ENCODE measurements around the gene HIPK4.

Gene HIPK4

DNA sequence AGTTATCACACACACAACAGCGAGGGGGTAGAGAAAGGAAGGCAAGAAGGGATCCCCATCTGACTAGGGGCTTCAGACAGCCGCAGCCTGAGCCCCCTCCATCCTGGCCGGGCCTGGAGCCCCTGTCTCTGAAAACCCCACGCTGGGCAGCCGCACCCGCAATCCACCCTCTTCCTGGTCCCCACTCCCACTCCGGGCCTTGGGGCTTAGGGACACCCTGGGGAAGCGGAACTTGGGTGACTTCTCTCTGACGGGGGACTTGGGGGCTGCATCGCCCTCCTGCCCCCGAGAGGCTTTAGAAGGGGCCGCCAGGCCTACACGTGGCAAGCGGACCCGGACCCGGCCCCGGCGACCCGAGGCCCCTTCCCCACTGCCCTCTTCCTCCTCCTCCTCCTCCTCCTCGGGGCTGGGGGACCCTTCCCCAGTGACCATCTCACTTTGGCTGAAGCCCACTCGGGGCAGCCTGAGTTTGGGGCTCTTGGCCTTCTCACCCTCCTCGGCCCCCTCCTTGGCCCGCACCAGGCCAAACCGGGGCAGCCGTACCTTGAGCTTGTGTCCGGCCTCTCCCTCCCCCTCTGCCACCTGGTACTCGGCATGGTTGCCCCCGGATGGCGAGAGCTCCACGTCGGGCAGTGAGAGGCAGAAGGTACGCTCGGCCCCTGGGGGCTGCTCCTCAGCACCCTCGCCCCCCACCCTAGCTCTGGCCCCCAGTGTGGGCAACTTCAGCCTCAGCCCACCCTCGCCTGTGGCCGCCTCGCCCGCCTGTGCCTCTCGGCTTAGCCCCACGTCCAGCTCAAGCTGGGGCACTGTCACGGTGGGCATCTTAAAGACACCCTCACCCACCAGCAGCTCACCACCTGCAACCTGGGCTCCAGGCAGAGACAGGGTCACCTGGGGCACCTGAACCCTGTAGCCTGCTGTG, 4.2 kb upstream of the HIPK4 start:
- no peaks in the 10 kb centered on the region for H3K9me3 ChIP-seq (ENCODE audit: control insufficient read depth, insufficient read depth, low read length)
- peaks cover 3% of the 10 kb centered on the region; the same call in 1 of the 2 replicates for H3K4me1 ChIP-seq (ENCODE audit: insufficient read depth, low read length)
- H3K36me3 ChIP-seq (ENCODE audit: insufficient read depth, low read length) = no peaks in the 10 kb centered on the region
- no peak overlapping the region for H3K9ac ChIP-seq (ENCODE audit: low read depth, low read length)

DNA sequence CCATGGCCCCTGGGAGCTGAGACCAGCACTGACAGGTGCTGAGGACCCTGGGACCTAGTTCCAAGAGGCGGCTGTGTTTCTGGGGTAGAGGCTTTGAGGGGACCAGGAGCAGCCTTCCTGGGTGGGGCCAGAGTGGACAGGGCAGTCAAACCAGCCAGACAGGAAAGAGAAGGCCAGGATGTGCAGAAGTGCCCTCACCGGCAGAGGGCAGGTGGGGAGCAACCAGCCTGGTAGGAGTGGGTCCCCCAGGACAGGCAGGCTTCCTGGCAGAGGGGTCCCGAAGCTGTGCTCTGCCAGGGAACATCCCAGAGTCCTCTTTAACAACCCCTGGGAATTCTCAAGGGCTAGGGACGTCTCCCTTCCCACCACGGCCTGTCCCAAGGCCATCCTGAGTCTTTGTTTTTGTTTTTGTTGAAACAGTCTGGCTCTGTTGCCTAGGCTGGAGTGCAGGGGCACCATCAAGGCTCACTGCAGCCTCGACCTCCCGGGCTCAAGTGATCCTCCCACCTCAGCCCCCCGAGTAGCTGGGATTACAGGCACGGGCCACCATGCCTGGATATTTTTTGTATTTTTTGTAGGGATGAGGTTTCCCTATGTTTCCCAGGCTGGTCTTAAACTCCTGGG, 3.0 kb upstream of the HIPK4 start:
- Histone ChIP-seq H3K4me1 (ENCODE audit: insufficient read depth, low read length) (no peaks in the 10 kb centered on the region; the same call in 1 of the 2 replicates), H3K9me3 (ENCODE audit: control insufficient read depth, insufficient read depth, low read length) (no peaks in the 10 kb centered on the region), H3K36me3 (ENCODE audit: insufficient read depth, low read length) (no peaks in the 10 kb centered on the region), H3K9ac (ENCODE audit: low read depth, low read length) (no peak overlapping the region)

DNA sequence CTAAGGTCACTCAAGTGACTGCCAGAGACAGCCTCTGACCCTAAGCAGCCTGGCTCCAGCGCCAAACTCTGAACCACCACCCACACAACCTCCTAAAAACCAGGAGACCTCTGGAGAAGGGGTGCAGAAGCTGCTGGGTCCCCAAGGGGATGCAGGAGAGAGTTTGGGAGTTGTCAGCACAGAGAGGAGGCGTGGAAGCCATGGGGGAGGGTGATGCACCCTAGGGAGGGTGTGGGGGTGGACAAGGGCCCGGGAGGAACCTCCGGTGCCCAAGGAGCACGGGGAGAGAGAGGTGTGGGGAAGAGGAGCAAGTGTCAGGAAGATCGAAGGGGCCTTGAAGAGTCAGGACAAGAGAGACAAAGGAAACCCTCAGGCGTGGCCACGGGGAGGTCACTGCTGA, 2.1 kb upstream of the HIPK4 start:
- no peaks in the 10 kb centered on the region for H3K9me3 ChIP-seq (ENCODE audit: control insufficient read depth, insufficient read depth, low read length)
- no peaks in the 10 kb centered on the region; the same call in 1 of the 2 replicates for H3K4me1 ChIP-seq (ENCODE audit: insufficient read depth, low read length)
- H3K36me3 ChIP-seq (ENCODE audit: insufficient read depth, low read length) = no peaks in the 10 kb centered on the region
- H3K9ac ChIP-seq (ENCODE audit: low read depth, low read length) = no peak overlapping the region

- no peaks in the 10 kb centered on the region; the same call in 1 of the 2 replicates for H3K4me1 ChIP-seq (ENCODE audit: insufficient read depth, low read length)
- H3K36me3 ChIP-seq (ENCODE audit: insufficient read depth, low read length) = no peaks in the 10 kb centered on the region
- H3K9ac ChIP-seq (ENCODE audit: low read depth, low read length) = no peak overlapping the region
- H3K9me3 ChIP-seq (ENCODE audit: control insufficient read depth, insufficient read depth, low read length) = no peaks in the 10 kb centered on the region
Measured at GRCh38 chr19:40389404-40390083, 437 bp downstream of the HIPK4 start.

- no peaks in the 10 kb centered on the region; the same call in 1 of the 2 replicates for H3K4me1 ChIP-seq (ENCODE audit: insufficient read depth, low read length)
- no peaks in the 10 kb centered on the region for H3K36me3 ChIP-seq (ENCODE audit: insufficient read depth, low read length)
Measured at GRCh38 chr19:40388481-40388880, 1.5 kb downstream of the HIPK4 start.

GRCh38 chr19:40387155-40387554, 2.8 kb downstream of the HIPK4 start:
- H3K36me3 ChIP-seq (ENCODE audit: insufficient read depth, low read length) = no peaks in the 10 kb centered on the region
- H3K9me3 ChIP-seq (ENCODE audit: control insufficient read depth, insufficient read depth, low read length) = no peaks in the 10 kb centered on the region
- H3K4me1 ChIP-seq (ENCODE audit: insufficient read depth, low read length) = no peaks in the 10 kb centered on the region; the same call in 1 of the 2 replicates
- no peak overlapping the region for H3K9ac ChIP-seq (ENCODE audit: low read depth, low read length)

More at GRCh38 chr19:40388481-40388880, 1.5 kb downstream of the HIPK4 start:
- no peak overlapping the region for H3K9ac ChIP-seq (ENCODE audit: low read depth, low read length)
- H3K9me3 ChIP-seq (ENCODE audit: control insufficient read depth, insufficient read depth, low read length) = no peaks in the 10 kb centered on the region

GRCh38 chr19:40383668-40384248, 6.2 kb downstream of the HIPK4 start:
- no peak overlapping the region for H3K9ac ChIP-seq (ENCODE audit: low read depth, low read length)
- H3K9me3 ChIP-seq (ENCODE audit: control insufficient read depth, insufficient read depth, low read length) = no peaks in the 10 kb centered on the region
- peaks cover 2% of the 10 kb centered on the region; the same call in 1 of the 2 replicates for H3K36me3 ChIP-seq (ENCODE audit: insufficient read depth, low read length)
- no peaks in the 10 kb centered on the region; the same call in 1 of the 2 replicates for H3K4me1 ChIP-seq (ENCODE audit: insufficient read depth, low read length)

DNA sequence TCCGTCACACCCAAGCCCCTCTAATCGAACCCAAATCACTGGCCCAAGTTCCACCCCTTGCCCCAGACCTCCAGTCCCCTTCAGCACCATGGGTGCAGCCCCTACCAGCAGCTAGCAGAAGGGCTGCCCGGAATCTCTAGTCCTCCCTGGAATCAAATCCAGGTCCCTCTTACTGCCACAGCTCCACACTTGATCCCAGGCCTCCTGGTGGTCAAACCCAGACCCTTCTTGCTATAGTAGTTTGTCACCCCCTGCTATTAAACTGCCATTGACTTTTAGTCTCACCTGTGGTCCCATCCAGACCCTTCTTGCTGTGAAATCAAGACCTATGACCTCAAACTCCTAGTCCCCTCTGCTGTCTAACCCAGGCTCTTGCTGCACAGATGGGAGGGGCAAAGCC, 8.7 kb downstream of the HIPK4 start:
- Histone ChIP-seq H3K9me3 (ENCODE audit: control insufficient read depth, insufficient read depth, low read length) (no peaks in the 10 kb centered on the region), H3K4me1 (ENCODE audit: insufficient read depth, low read length) (no peaks in the 10 kb centered on the region; the same call in 1 of the 2 replicates), H3K36me3 (ENCODE audit: insufficient read depth, low read length) (peaks cover 5% of the 10 kb centered on the region; the same call in 1 of the 2 replicates), H3K9ac (ENCODE audit: low read depth, low read length) (no peak overlapping the region)

DNA sequence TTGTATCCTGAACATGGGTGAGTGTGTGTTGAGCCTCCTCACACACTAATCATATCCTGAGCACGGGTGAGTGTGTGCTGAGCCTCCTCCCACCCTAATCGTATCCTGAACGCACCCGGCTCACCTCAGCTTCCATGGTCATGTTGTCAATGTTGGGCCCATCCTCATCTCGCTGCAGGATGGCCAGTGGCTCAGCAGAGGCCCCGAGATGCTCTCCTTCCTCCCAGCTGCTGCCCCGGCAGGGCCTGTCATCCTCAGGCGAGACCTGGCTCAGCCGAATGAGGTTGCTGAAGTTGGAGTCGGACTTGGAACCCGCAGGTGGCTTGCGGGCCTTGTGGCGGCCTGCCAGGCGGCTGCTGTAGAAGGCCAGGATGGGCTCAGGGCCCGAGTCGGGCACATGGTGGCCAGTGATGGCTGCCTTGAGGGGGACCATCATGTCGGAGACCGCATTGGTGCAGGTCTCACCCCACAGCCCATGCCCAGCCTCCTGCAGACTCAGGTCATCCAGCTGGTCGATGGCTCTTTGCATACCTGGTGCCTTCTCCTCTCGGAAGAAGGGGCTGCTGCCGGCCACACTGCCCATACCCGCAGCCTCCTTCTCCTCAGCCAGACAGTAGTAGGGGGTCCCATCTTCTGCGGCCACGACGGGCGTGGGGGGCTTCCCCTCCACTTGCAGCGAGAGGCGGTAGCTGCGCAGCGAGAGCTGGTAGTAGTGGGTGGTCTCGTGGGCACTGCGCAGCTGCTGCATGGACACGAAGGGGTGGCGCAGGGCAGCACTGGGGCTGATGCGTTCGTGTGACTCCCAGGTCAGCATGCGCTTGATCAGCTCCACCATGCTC, 9.6 kb downstream of the HIPK4 start:
- H3K36me3 ChIP-seq (ENCODE audit: insufficient read depth, low read length) = peaks cover 5% of the 10 kb centered on the region; the same call in 1 of the 2 replicates
- H3K4me1 ChIP-seq (ENCODE audit: insufficient read depth, low read length) = no peaks in the 10 kb centered on the region; the same call in 1 of the 2 replicates
- H3K9me3 ChIP-seq (ENCODE audit: control insufficient read depth, insufficient read depth, low read length) = no peaks in the 10 kb centered on the region
- H3K9ac ChIP-seq (ENCODE audit: low read depth, low read length) = no peak overlapping the region

GRCh38 chr19:40379446-40380198, 10.4 kb downstream of the HIPK4 start:
- Histone ChIP-seq H3K9ac (ENCODE audit: low read depth, low read length) (no peak overlapping the region), H3K9me3 (ENCODE audit: control insufficient read depth, insufficient read depth, low read length) (no peaks in the 10 kb centered on the region), H3K4me1 (ENCODE audit: insufficient read depth, low read length) (no peaks in the 10 kb centered on the region; the same call in 1 of the 2 replicates), H3K36me3 (ENCODE audit: insufficient read depth, low read length) (peaks cover 5% of the 10 kb centered on the region; the same call in 1 of the 2 replicates)

GRCh38 chr19:40378509-40378908, 11.5 kb downstream of the HIPK4 start:
- H3K36me3 ChIP-seq (ENCODE audit: insufficient read depth, low read length) = peaks cover 5% of the 10 kb centered on the region
- no peaks in the 10 kb centered on the region for H3K4me1 ChIP-seq (ENCODE audit: insufficient read depth, low read length)
- H3K9me3 ChIP-seq (ENCODE audit: control insufficient read depth, insufficient read depth, low read length) = no peaks in the 10 kb centered on the region
- H3K9ac ChIP-seq (ENCODE audit: low read depth, low read length) = no peak overlapping the region

GRCh38 chr19:40377876-40378385, 12.1 kb downstream of the HIPK4 start:
- H3K9ac ChIP-seq (ENCODE audit: low read depth, low read length) = no peak overlapping the region
- H3K9me3 ChIP-seq (ENCODE audit: control insufficient read depth, insufficient read depth, low read length) = no peaks in the 10 kb centered on the region
- H3K4me1 ChIP-seq (ENCODE audit: insufficient read depth, low read length) = no peaks in the 10 kb centered on the region
- peaks cover 5% of the 10 kb centered on the region for H3K36me3 ChIP-seq (ENCODE audit: insufficient read depth, low read length)

Data from ES-I3 (cell line).